GM19240 (cell line): ENCODE measurements around the gene PLCD4.

ENCODE experiments used
- DNase-seq: peaks from one replicate; pipeline ENCODE4 v3.0.0; 2011; ENCODE audit warnings: low spot score; ENCODE audit not compliant: insufficient read length

The PLCD4 gene

GRCh38 chr2:218607436-218608115, at the start of gene PLCD4:
Gene PLCD4, plus strand, starts transcription at chr2:218607899. Its CDS starts 7,841 bp downstream, at chr2:218615740.
- no peak for DNase-seq

GRCh38 chr2:218557941-218558340, 49.8 kb upstream of the PLCD4 start:
- no peak for DNase-seq

GRCh38 chr2:218558986-218559385, 48.7 kb upstream of the PLCD4 start:
- no peak for DNase-seq

- DNase-seq = no peak
These were observed 43.6 kb upstream of the PLCD4 start for GRCh38 chr2:218564056-218564455.

- DNase-seq = no peak
These were observed 41.4 kb upstream of the PLCD4 start for GRCh38 chr2:218566296-218566695.

- peak; percentile 5 for DNase-seq
These were observed 39.9 kb upstream of the PLCD4 start for GRCh38 chr2:218567797-218568189.

- DNase-seq = peak; percentile 68
These were observed 39.3 kb upstream of the PLCD4 start, which contains the start of the genes CNOT9 and USP37 for GRCh38 chr2:218568190-218569037. Gene CNOT9, plus strand, starts transcription at chr2:218568839. Its CDS starts 116 bp downstream, at chr2:218568955. Gene USP37, minus strand, starts transcription at chr2:218568351. Its CDS starts 9,698 bp downstream, at chr2:218558653.

GRCh38 chr2:218569038-218569431, 38.7 kb upstream of the PLCD4 start:
- no peak for DNase-seq

GRCh38 chr2:218569661-218570500, 37.8 kb upstream of the PLCD4 start:
- no peak for DNase-seq

GRCh38 chr2:218570850-218571249, 36.8 kb upstream of the PLCD4 start:
- no peak for DNase-seq

- DNase-seq = no peak
These were observed 30.8 kb upstream of the PLCD4 start for GRCh38 chr2:218576854-218577253.

GRCh38 chr2:218577482-218578220, 30.0 kb upstream of the PLCD4 start:
- no peak for DNase-seq

GRCh38 chr2:218578272-218578877, 29.3 kb upstream of the PLCD4 start:
- DNase-seq = no peak

GRCh38 chr2:218582076-218582475, 25.6 kb upstream of the PLCD4 start:
- DNase-seq = no peak

GRCh38 chr2:218583983-218584850, 23.5 kb upstream of the PLCD4 start:
- no peak for DNase-seq

- DNase-seq = no peak
These were observed 22.2 kb upstream of the PLCD4 start for GRCh38 chr2:218585541-218585940.

- no peak for DNase-seq
These were observed 2.3 kb upstream of the PLCD4 start for GRCh38 chr2:218605432-218605831.

GRCh38 chr2:218615868-218616315, 8.2 kb downstream of the PLCD4 start:
- DNase-seq = no peak

GRCh38 chr2:218618102-218618860, 10.6 kb downstream of the PLCD4 start:
- DNase-seq = no peak
